ENCODE results near the gene TUFT1. TPM values are rescaled to one million over a fixed set of nuclear protein-coding genes. Genes with fewer than 3 reads are reported as not detected.

The TUFT1 gene
- total and polyA plus RNA-seq, 2 of the 4 experiments (the other 2 are of a cell fraction), result 21.2 to 30.3 TPM

GRCh38 chr1:151611288-151611790 lies 71.2 kb downstream of the TUFT1 start:
- peak overlapping the region; percentile 38; the same call in 1 of the 2 replicates for H2BK20ac ChIP-seq (ENCODE audit: low read depth, low read length)
- H4K20me1 ChIP-seq (ENCODE audit: insufficient read depth, low read length), result peaks cover 10% of the 10 kb centered on the region; the same call in 1 of the 2 replicates
- H3K9me1 ChIP-seq (ENCODE audit: insufficient read depth, low read length), result peaks cover 14% of the 10 kb centered on the region; the same call in 1 of the 2 replicates
- peak overlapping the region; percentile 40; the same call in 1 of the 2 replicates for H3K18ac ChIP-seq (ENCODE audit: low read depth, low read length)
- peaks cover 10% of the 10 kb centered on the region for H3K4me1 ChIP-seq (ENCODE audit: control insufficient read depth, insufficient read depth, low read length)
- H3K56ac ChIP-seq (ENCODE audit: extremely low read depth, insufficient read depth, low read length), result no peak overlapping the region
- peak overlapping the region; percentile 13 for H2AK9ac ChIP-seq (replicated peaks; ENCODE audit: low read depth, low read length, poor library complexity)
- no TSS peak for BruUV-seq (replicated peaks)
- H4K91ac ChIP-seq (ENCODE audit: insufficient read depth, low read depth, low read length), result peak overlapping the region; percentile 46; the same call in 1 of the 2 replicates
- H3K36me3 ChIP-seq (ENCODE audit: control insufficient read depth, insufficient read depth, low read length), result no peaks in the 10 kb centered on the region
- H3K27me3 ChIP-seq (ENCODE audit: control insufficient read depth, insufficient read depth, low read length), result no peaks in the 10 kb centered on the region
- H2BK15ac ChIP-seq (ENCODE audit: low read depth, low read length), result peak overlapping the region; percentile 1; the same call in 1 of the 3 replicates
- H4K8ac ChIP-seq (ENCODE audit: low read depth in 2 of 2, low read length in 2 of 2), result peak overlapping the region; percentile 56 to 61
- H3K23ac ChIP-seq (ENCODE audit: low read depth, low read length), result no peak overlapping the region
- H3K4ac ChIP-seq (ENCODE audit: low read depth, low read length), result peak overlapping the region; percentile 82; the same call in 1 of the 2 replicates
- peak overlapping the region; percentile 97 for H2AFZ ChIP-seq (replicated peaks; ENCODE audit: low read length, poor library complexity)
- no peak overlapping the region; the same call in 1 of the 2 replicates for H3K4me3 ChIP-seq (ENCODE audit: insufficient read depth, low read depth, low read length)
- peak; percentile 99 for TF ChIP-seq CEBPB (IDR thresholded peaks at IDR 0.05; ENCODE audit: low read depth, low read length)
- no peak for TF ChIP-seq ELK1 (IDR thresholded peaks at IDR 0.05; ENCODE audit: borderline replicate concordance, low read depth, low read length)
- no peak for TF ChIP-seq FOS (IDR thresholded peaks at IDR 0.05; ENCODE audit: low read depth, low read length)
- no peak for TF ChIP-seq MXI1 (IDR thresholded peaks at IDR 0.05; ENCODE audit: borderline replicate concordance, low read depth, low read length)
- peak; percentile 29; the same call in 1 of the 2 replicates for TF ChIP-seq USF2 (IDR thresholded peaks at IDR 0.05; ENCODE audit: low read depth, low read length)
- TF ChIP-seq BHLHE40 (IDR thresholded peaks at IDR 0.05; ENCODE audit: low read depth, low read length), result peak; percentile 27; the same call in 1 of the 2 replicates
- TF ChIP-seq SMC3 (IDR thresholded peaks at IDR 0.05; ENCODE audit: low read depth, low read length), result no peak
- peak overlapping the region; percentile 37; the same call in 1 of the 2 replicates for H3K4me2 ChIP-seq (ENCODE audit: low read depth, low read length)
- H3K9me3 ChIP-seq (ENCODE audit: control insufficient read depth, insufficient read depth, low read length), result no peaks in the 10 kb centered on the region
- peak overlapping the region; percentile 57 for H3K14ac ChIP-seq (replicated peaks; ENCODE audit: low read depth, low read length)
- WGBS, 2 experiments (ENCODE audit: extremely low coverage in 2 of 2, insufficient read length in 1 of 2), result 0% methylated on average over 1 of the region's 6 CpGs; no CpG with 5 or more reads in 1 of the 2 experiments
- no peak overlapping the region; the same call in 1 of the 2 replicates for H3K9ac ChIP-seq (ENCODE audit: low read depth, low read length)
- CTCF ChIA-PET, result interaction anchor here (1.4 kb wide), 1 partner anchor 18 kb away, joined by 7 read pairs; no protein-coding TSS in a partner anchor
- in situ Hi-C loops (cut with MboI; ENCODE audit: low sequenced_read_pairs), result no loop called here
- peak overlapping the region; percentile 60; the same call in 1 of the 2 replicates for H3K27ac ChIP-seq (ENCODE audit: insufficient read depth, low read length)
- H2AK5ac ChIP-seq (ENCODE audit: low read depth, low read length), result peak overlapping the region; percentile 40; the same call in 1 of the 2 replicates
- peak overlapping the region; percentile 50 for H4K5ac ChIP-seq (ENCODE audit: low read depth, low read length)
- ATAC-seq (ENCODE audit: low read depth), result no peak
- peaks cover 9 to 43% of the 10 kb centered on the region in 2 experiments; a peak in 3 of 4 replicates for H3K79me1 ChIP-seq (ENCODE audit: low read depth in 1 of 2, low read length in 2 of 2)
- POLR2A ChIA-PET (ENCODE audit: unreplicated experiment), result no interaction called here
- H2BK120ac ChIP-seq (ENCODE audit: low read depth, low read length), result peak overlapping the region; percentile 48
- DNase-seq, result peak; percentile 58
- dilution Hi-C loops (cut with HindIII; ENCODE audit: low sequenced_read_pairs, unreplicated experiment), result no loop called here
- intact Hi-C loops (cut with micrococcal nuclease), result no loop called here
- peak overlapping the region; percentile 70 for H2BK5ac ChIP-seq (ENCODE audit: low read depth, low read length, poor library complexity, severe bottlenecking)
